A549 (cell line): Measurements from ENCODE around the gene RASA2. TPM values are rescaled to one million over a fixed set of nuclear protein-coding genes. Genes with fewer than 3 reads are reported as not detected.

Experiments
- ATAC-seq, 2 experiments: fragments of 200-7000 bp in 1 of 2; fragments of >200 bp in 1 of 2; cut with Nextera tagmentation in 1 of 2; cut with Tn5 transposase in 1 of 2; 3 replicates each; pipeline versions ENCODE4 v1.8.0 to v1.9.1; 2018 to 2020; ENCODE audit warnings: mild to moderate bottlenecking in 1 of 2, moderate library complexity in 1 of 2
- CTCF ChIA-PET: fragments of 300-600 bp; sonication (Branson Sonifier 250); formaldehyde crosslinking; extraction: SDS; loops from one replicate; lab custom pipeline; 2021; ENCODE audit warnings: antibody characterized with exemption, inconsistent platforms; lab: Yijun Ruan, JAX
- POLR2A ChIA-PET: fragments of 350-600 bp; formaldehyde crosslinking; extraction: SDS; loops from one replicate; lab custom pipeline; 2021; ENCODE audit warnings: antibody characterized with exemption, inconsistent platforms; lab: Yijun Ruan, JAX
- DNase-seq, 2 experiments: peaks; one replicate each; pipeline versions ENCODE4 v3.0.0 to v3.0.0-alpha.2; 2011 to 2016; ENCODE audit warnings: low read depth in 1 of 2, low spot score in 1 of 2
- FAIRE-seq: peaks from 2 replicates; lab custom pipeline; 2011; peaks lifted over from hg19 to GRCh38; lab: Jason Lieb, UNC
- H3K27ac ChIP-seq, 2 experiments: fragments of >200 bp; sonication (Bioruptor Twin); formaldehyde crosslinking; 3 replicates each; pipeline ENCODE4 v1.5.1; 2016 to 2017
- H3K4me1 ChIP-seq: fragments of >200 bp; sonication (Bioruptor Twin); formaldehyde crosslinking; 3 replicates; pipeline ENCODE4 v1.6.1; 2016
- H3K4me2 ChIP-seq: fragments of >200 bp; sonication (Bioruptor Twin); formaldehyde crosslinking; 3 replicates; pipeline ENCODE4 v1.6.1; 2016
- H3K4me3 ChIP-seq: fragments of >200 bp; sonication (Bioruptor Twin); formaldehyde crosslinking; 3 replicates; pipeline ENCODE4 v1.5.1; 2016
- H3K9me3 ChIP-seq: fragments of >200 bp; sonication (Bioruptor Twin); formaldehyde crosslinking; 3 replicates; pipeline ENCODE4 v1.6.1; 2016
- BCL3 ChIP-seq: fragments of >200 bp; sonication (Bioruptor Twin); formaldehyde crosslinking; IDR thresholded peaks from 3 replicates; pipeline ENCODE4 v1.6.1; 2016
- CBX2 ChIP-seq: fragments of 200-600 bp; sonication (generic); IDR thresholded peaks from 2 replicates; pipeline ENCODE4 v1.6.1; 2016; ENCODE audit warnings: low read depth, mild to moderate bottlenecking, borderline replicate concordance
- CHD2 ChIP-seq: fragments of 150-350 bp; IDR thresholded peaks from 2 replicates; pipeline ENCODE4 v1.6.1; 2014; ENCODE audit warnings: low read length; ENCODE audit not compliant: partially characterized antibody
- CHD4 ChIP-seq: fragments of 200-600 bp; sonication (generic); IDR thresholded peaks from 2 replicates; pipeline ENCODE4 v1.6.1; 2016; ENCODE audit warnings: antibody characterized with exemption, mild to moderate bottlenecking, borderline replicate concordance
- EP300 ChIP-seq, 2 experiments: fragments of >200 bp; sonication (Bioruptor Twin); formaldehyde crosslinking; IDR thresholded peaks; 2 replicates in 1 of 2; 3 replicates in 1 of 2; pipeline ENCODE4 v1.6.1; 2016 to 2017
- FOSL2 ChIP-seq, 2 experiments: fragments of 450-650 bp in 1 of 2; fragments of >200 bp in 1 of 2; sonication (Bioruptor Twin) in 1 of 2; formaldehyde crosslinking; IDR thresholded peaks; 2 replicates each; pipeline versions ENCODE4 v1.5.0 to v1.6.1; 2016 to 2020; ENCODE audit warnings: mild to moderate bottlenecking in 1 of 2, moderate library complexity in 1 of 2
- HDAC2 ChIP-seq: fragments of 200-600 bp; sonication (generic); IDR thresholded peaks from 2 replicates; pipeline ENCODE4 v1.6.1; 2016
- HEYL ChIP-seq: fragments of 250-450 bp; sonication (Bioruptor Pico); IDR thresholded peaks from 2 replicates; pipeline ENCODE4 v1.8.0; 2021; ENCODE audit warnings: mild to moderate bottlenecking, moderate library complexity
- HOXA7 ChIP-seq: fragments of 250-450 bp; sonication (Bioruptor Pico); IDR thresholded peaks from 2 replicates; pipeline ENCODE4 v1.5.0; 2020; ENCODE audit warnings: mild to moderate bottlenecking, moderate library complexity
- HOXB5 ChIP-seq: fragments of 250-450 bp; sonication (Bioruptor Pico); IDR thresholded peaks from 2 replicates; pipeline ENCODE4 v1.5.0; 2020; ENCODE audit warnings: mild to moderate bottlenecking, moderate library complexity
- JUN ChIP-seq, 2 experiments: fragments of >200 bp; sonication (Bioruptor Twin); formaldehyde crosslinking; IDR thresholded peaks; 2 replicates in 1 of 2; 3 replicates in 1 of 2; pipeline ENCODE4 v1.6.1; 2016 to 2017
- JUNB ChIP-seq: fragments of >200 bp; sonication (Bioruptor Twin); formaldehyde crosslinking; IDR thresholded peaks from 2 replicates; pipeline ENCODE4 v1.6.1; 2016
- MAZ ChIP-seq: fragments of 150-350 bp; IDR thresholded peaks from 2 replicates; pipeline ENCODE4 v1.6.1; 2014; ENCODE audit warnings: antibody characterized with exemption, low read depth, low read length, borderline replicate concordance
- MYC ChIP-seq: IDR thresholded peaks from 2 replicates; pipeline ENCODE4 v1.6.1; 2012; ENCODE audit warnings: mild to moderate bottlenecking, inconsistent platforms, low read length, improper control_type of control experiment, borderline replicate concordance
- NFE2L2 ChIP-seq: fragments of 150-350 bp; conservative IDR thresholded peaks from 2 replicates; pipeline ENCODE4 v1.6.1; 2014; ENCODE audit warnings: low read length
- NPAS2 ChIP-seq: fragments of 250-450 bp; sonication (Bioruptor Pico); IDR thresholded peaks from 2 replicates; pipeline ENCODE4 v1.8.0; 2022; ENCODE audit warnings: mild to moderate bottlenecking, moderate library complexity, borderline replicate concordance
- POLR2A ChIP-seq: IDR thresholded peaks from 2 replicates; pipeline ENCODE4 v1.6.1; 2012; ENCODE audit warnings: mild to moderate bottlenecking, low read length
- RARB ChIP-seq: fragments of 250-450 bp; sonication (Bioruptor Pico); IDR thresholded peaks from 2 replicates; pipeline ENCODE4 v1.8.0; 2021; ENCODE audit warnings: mild to moderate bottlenecking, moderate library complexity
- REST ChIP-seq: fragments of 200-600 bp; sonication (generic); IDR thresholded peaks from 2 replicates; pipeline ENCODE4 v1.6.1; 2016; ENCODE audit warnings: antibody characterized with exemption, mild to moderate bottlenecking, moderate library complexity
- TP53 ChIP-seq: fragments of 250-450 bp; sonication (Bioruptor Pico); IDR thresholded peaks from 2 replicates; pipeline ENCODE4 v1.5.0; 2021; ENCODE audit warnings: mild to moderate bottlenecking, moderate library complexity
- ZFP36 ChIP-seq: fragments of 450-650 bp; IDR thresholded peaks from 2 replicates; pipeline ENCODE4 v1.6.1; 2014; ENCODE audit warnings: borderline replicate concordance; ENCODE audit not compliant: partially characterized antibody
- ZNF302 ChIP-seq: fragments of 250-450 bp; sonication (Bioruptor Pico); IDR thresholded peaks from 2 replicates; pipeline ENCODE4 v1.9.0; 2021; ENCODE audit warnings: inconsistent platforms, mild to moderate bottlenecking, moderate library complexity
- WGBS: methylation state at CpG from one replicate; pipeline ENCODE4 v1.1.6; 2017; ENCODE audit errors: missing lambda C conversion rate; 5-methylcytosine and 5-hydroxymethylcytosine counted together
- polyA plus RNA-seq, 4 experiments: library from polyadenylated mRNA; depleted of rRNA in 3 of 4; stranded (reverse); fragments of >200 nt; fragmentation: RNase III in 1 of 4; extraction: RNeasy Plus Mini Kit Qiagen cat#74134 plus additional on column Dnase treatment in 1 of 4; gene quantifications; 2 replicates in 3 of 4; 3 replicates in 1 of 4; pipeline ENCODE4 v1.2.3, GENCODE V29; 2011 to 2017

Gene RASA2
- polyA plus RNA-seq, 2 of the 4 experiments (the other 2 are of a cell fraction) = 6.7 to 12.0 TPM

- Histone ChIP-seq H3K4me1 (peaks cover 25% of the 10 kb centered on the region), H3K4me2 (no peak overlapping the region), H3K27ac (no peak overlapping the region; a peak in 1 of 6 replicates), H3K4me3 (no peak overlapping the region), H3K9me3 (no peaks in the 10 kb centered on the region)
- POLR2A ChIA-PET = no interaction called here
- TF ChIP-seq ZNF302 (CRISPR knock-in tag) = no peak
- TF ChIP-seq FOSL2 (IDR thresholded peaks at IDR 0.05) = no peak
- TF ChIP-seq FOSL2 (CRISPR knock-in tag; IDR thresholded peaks at IDR 0.05) = no peak
- TF ChIP-seq MAZ = no peak
- no peak for TF ChIP-seq JUN (IDR thresholded peaks at IDR 0.05)
- no peak for TF ChIP-seq HOXA7 (CRISPR knock-in tag)
- no peak for TF ChIP-seq POLR2A
- TF ChIP-seq TP53 = no peak
- no peak for TF ChIP-seq NFE2L2
- TF ChIP-seq HOXB5 (CRISPR knock-in tag) = no peak
- TF ChIP-seq MYC = no peak
- no peak for TF ChIP-seq NPAS2
- TF ChIP-seq JUNB = no peak
- TF ChIP-seq HEYL (CRISPR knock-in tag) = no peak
- TF ChIP-seq ZFP36 = no peak
- TF ChIP-seq CHD4 = no peak
- TF ChIP-seq REST = no peak
- TF ChIP-seq CHD2 = no peak
- TF ChIP-seq CBX2 = no peak
- TF ChIP-seq RARB (CRISPR knock-in tag) = no peak
- no peak for TF ChIP-seq BCL3
- no peak for FAIRE-seq
- CTCF ChIA-PET = interaction anchor here (1.1 to 6.0 kb wide), 5 partner anchors 9 to 141 kb away, joined by 3 to 38 read pairs (median 29); no protein-coding TSS in a partner anchor
- no peak for ATAC-seq
- WGBS = 94% methylated on average over 14 of the region's 14 CpGs
- DNase-seq = no peak
These were observed 42.1 kb upstream of the RASA2 start for GRCh38 chr3:141444586-141445285.

GRCh38 chr3:141445990-141446389, 40.8 kb upstream of the RASA2 start:
- CTCF ChIA-PET = interaction anchor here (2.0 to 6.0 kb wide), 4 partner anchors 9 to 133 kb away, joined by 6 to 38 read pairs (median 9); no protein-coding TSS in a partner anchor
- WGBS = 92% methylated on average over 1 of the region's 1 CpG
- no peak for TF ChIP-seq EP300 (IDR thresholded peaks at IDR 0.05)
- no peak for TF ChIP-seq HDAC2
- POLR2A ChIA-PET = no interaction called here
- H3K4me1 ChIP-seq = peaks cover 27% of the 10 kb centered on the region
- DNase-seq = no peak
- no peak overlapping the region for H3K4me2 ChIP-seq
- H3K9me3 ChIP-seq = no peaks in the 10 kb centered on the region
- no peak for FAIRE-seq
- H3K27ac ChIP-seq = no peak overlapping the region
- H3K4me3 ChIP-seq = no peak overlapping the region
- ATAC-seq = no peak
